SK-N-SH (cell line): ENCODE measurements around the gene IL6R. TPM values are rescaled to one million over a fixed set of nuclear protein-coding genes. Genes with fewer than 3 reads are reported as not detected.

Source experiments
- CTCF ChIA-PET: fragments of 300-600, 350-600 bp; formaldehyde crosslinking; extraction: SDS; loops from one replicate; lab custom pipeline; 2021; lab: Yijun Ruan, JAX
- POLR2A ChIA-PET: fragments of 350-600 bp; sonication (Branson Sonifier 250); formaldehyde crosslinking; extraction: SDS; loops from one replicate; lab custom pipeline; 2020; ENCODE audit warnings: antibody characterized with exemption, inconsistent platforms; lab: Yijun Ruan, JAX
- DNase-seq: peaks from one replicate; pipeline ENCODE4 v3.0.0; 2012
- H2AFZ ChIP-seq: fragments of 200-600 bp; sonication (generic); 2 replicates; pipeline ENCODE4 v1.8.1; 2016; ENCODE audit warnings: antibody characterized with exemption, mild to moderate bottlenecking, low read depth
- H3F3A ChIP-seq: fragments of 200-600 bp; sonication (generic); replicated peaks from 2 replicates; pipeline ENCODE3; 2016; ENCODE audit warnings: antibody characterized with exemption, mild to moderate bottlenecking; ENCODE audit not compliant: insufficient read depth
- H3K27ac ChIP-seq, 2 experiments: fragments of 200-500 bp in 1 of 2; fragments of 200-600 bp in 1 of 2; sonication (Bioruptor generic) in 1 of 2; sonication (generic), shearing (Covaris generic) in 1 of 2; 2 replicates each; pipeline versions ENCODE4 v1.5.1 to v1.6.1; 2014 to 2016; ENCODE audit warnings: low read depth in 2 of 2, inconsistent platforms in 1 of 2, low read length in 1 of 2, mild to moderate bottlenecking in 1 of 2, mixed read lengths in 1 of 2
- H3K27me3 ChIP-seq: fragments of 200-600 bp; sonication (generic), shearing (Covaris generic); 2 replicates; pipeline ENCODE4 v1.6.1; 2016; ENCODE audit warnings: mixed run types; ENCODE audit not compliant: insufficient read depth
- H3K36me3 ChIP-seq, 2 experiments: fragments of 200-500 bp in 1 of 2; fragments of 200-600 bp in 1 of 2; sonication (Bioruptor generic) in 1 of 2; sonication (generic) in 1 of 2; replicated peaks in 1 of 2; 2 replicates each; pipeline versions ENCODE3 to v1.5.1; 2014 to 2016; ENCODE audit warnings: low read length in 1 of 2, mild to moderate bottlenecking in 1 of 2; ENCODE audit not compliant: insufficient read depth in 2 of 2, control insufficient read depth in 1 of 2
- H3K4me1 ChIP-seq, 2 experiments: fragments of 200-500 bp in 1 of 2; fragments of 200-600 bp in 1 of 2; sonication (Bioruptor generic) in 1 of 2; sonication (generic), shearing (Covaris generic) in 1 of 2; 2 replicates each; pipeline versions ENCODE4 v1.5.1 to v1.6.1; 2014 to 2016; ENCODE audit warnings: low read depth in 1 of 2, low read length in 1 of 2, mixed run types in 1 of 2; ENCODE audit not compliant: insufficient read depth in 2 of 2, control insufficient read depth in 1 of 2
- H3K4me2 ChIP-seq: fragments of 200-600 bp; sonication (generic), shearing (Covaris generic); 2 replicates; pipeline ENCODE4 v1.6.1; 2017; ENCODE audit warnings: mixed run types
- H3K4me3 ChIP-seq, 2 experiments: fragments of 200-500 bp in 1 of 2; fragments of 200-600 bp in 1 of 2; sonication (Bioruptor generic) in 1 of 2; sonication (generic), shearing (Covaris generic) in 1 of 2; 2 replicates each; pipeline versions ENCODE4 v1.5.1 to v1.8.1; 2014 to 2016; ENCODE audit warnings: low read depth in 2 of 2, inconsistent platforms in 1 of 2, low read length in 1 of 2, mild to moderate bottlenecking in 1 of 2, mixed read lengths in 1 of 2, moderate library complexity in 1 of 2
- H3K79me2 ChIP-seq: fragments of 200-600 bp; sonication (generic); 2 replicates; pipeline ENCODE4 v1.8.1; 2017; ENCODE audit warnings: mild to moderate bottlenecking; ENCODE audit not compliant: insufficient read depth
- H3K9ac ChIP-seq: fragments of 200-600 bp; sonication (generic); 2 replicates; pipeline ENCODE4 v1.6.1; 2017; ENCODE audit warnings: mixed run types
- H3K9me2 ChIP-seq: fragments of 200-600 bp; sonication (generic); 2 replicates; pipeline ENCODE4 v1.6.1; 2017; ENCODE audit warnings: mixed run types
- H3K9me3 ChIP-seq: fragments of 200-600 bp; sonication (generic); 2 replicates; pipeline ENCODE4 v1.6.1; 2017; ENCODE audit warnings: mixed run types, mild to moderate bottlenecking, moderate library complexity
- H4K20me1 ChIP-seq: fragments of 200-600 bp; sonication (generic); 2 replicates; pipeline ENCODE4 v1.6.1; 2017; ENCODE audit warnings: mild to moderate bottlenecking, mixed run types; ENCODE audit not compliant: insufficient read depth
- ELF1 ChIP-seq: IDR thresholded peaks from 2 replicates; pipeline ENCODE4 v1.4.0; 2012
- EZH2phosphoT487 ChIP-seq: fragments of 200-600 bp; sonication (generic); IDR thresholded peaks from 2 replicates; pipeline ENCODE4 v1.6.1; 2017; ENCODE audit warnings: low read depth, mixed run types, mild to moderate bottlenecking, antibody characterized with exemption, moderate library complexity, borderline replicate concordance
- FOXJ3 ChIP-seq: sonication (generic); formaldehyde crosslinking; IDR thresholded peaks from 2 replicates; pipeline ENCODE4 v1.5.1; 2020; ENCODE audit warnings: mild to moderate bottlenecking, missing genetic modification reagents
- GABPA ChIP-seq: IDR thresholded peaks from 2 replicates; pipeline ENCODE4 v1.4.0; 2012; ENCODE audit warnings: low read depth, mild to moderate bottlenecking
- GATA2 ChIP-seq: sonication (generic); formaldehyde crosslinking; IDR thresholded peaks from 2 replicates; pipeline ENCODE4 v1.5.0; 2020; ENCODE audit warnings: mild to moderate bottlenecking, missing genetic modification reagents
- IRF3 ChIP-seq: fragments of 150-350 bp; IDR thresholded peaks from 2 replicates; pipeline ENCODE4 v1.6.1; 2016; ENCODE audit warnings: mild to moderate bottlenecking, low read depth, low read length
- MEF2A ChIP-seq: IDR thresholded peaks from 2 replicates; pipeline ENCODE4 v1.4.0; 2012; ENCODE audit warnings: low read depth, borderline replicate concordance
- NFIC ChIP-seq: IDR thresholded peaks from 2 replicates; pipeline ENCODE4 v1.4.0; 2012; ENCODE audit warnings: borderline replicate concordance
- POLR2AphosphoS5 ChIP-seq: IDR thresholded peaks from 2 replicates; pipeline ENCODE4 v1.6.1; 2012; ENCODE audit warnings: low read depth, low read length
- RAD21 ChIP-seq: IDR thresholded peaks from 2 replicates; pipeline ENCODE4 v1.6.1; 2012; ENCODE audit warnings: mild to moderate bottlenecking, low read length
- RCOR1 ChIP-seq: fragments of 150-350 bp; IDR thresholded peaks from 2 replicates; pipeline ENCODE4 v1.6.1; 2017; ENCODE audit warnings: antibody characterized with exemption, low read length
- SMC3 ChIP-seq: IDR thresholded peaks from 2 replicates; pipeline ENCODE4 v1.6.1; 2012; ENCODE audit warnings: low read depth, low read length, improper control_type of control experiment
- USF1 ChIP-seq: IDR thresholded peaks from 2 replicates; pipeline ENCODE4 v1.4.0; 2012; ENCODE audit warnings: low read depth, borderline replicate concordance
- ZBTB33 ChIP-seq: IDR thresholded peaks from 2 replicates; pipeline ENCODE4 v1.4.0; 2012; ENCODE audit warnings: low read depth, borderline replicate concordance
- WGBS: methylation state at CpG from one replicate; pipeline ENCODE4 v1.1.6; 2017; ENCODE audit warnings: low lambda C conversion rate; 5-methylcytosine and 5-hydroxymethylcytosine counted together
- polyA plus RNA-seq, 3 experiments: library from polyadenylated mRNA; depleted of rRNA; stranded (reverse); fragments of >200 nt; gene quantifications; 2 replicates each; pipeline ENCODE4 v1.2.3, GENCODE V29; 2012

The IL6R gene
- polyA plus RNA-seq, 1 of the 3 experiments (the other 2 are of a cell fraction): 2.8 TPM

- TF ChIP-seq USF1 (no peak), POLR2AphosphoS5 (no peak), RAD21 (no peak)
- TF ChIP-seq, all 33 proteins: peak for 0
Measured at GRCh38 chr1:154400381-154400801, 4.8 kb upstream of the IL6R start (continued).

- Histone ChIP-seq H2AFZ (no peak overlapping the region), H3K27ac (no peak overlapping the region), H3K4me2 (no peak overlapping the region), H3K9me3 (no peaks in the 10 kb centered on the region), H3K36me3 (no peaks in the 10 kb centered on the region), H3F3A (peaks cover 4% of the 10 kb centered on the region), H3K4me3 (no peak overlapping the region), H3K9ac (no peak overlapping the region), H3K79me2 (no peaks in the 10 kb centered on the region; the same call in 1 of the 2 replicates), H3K27me3 (no peaks in the 10 kb centered on the region), H3K9me2 (no peaks in the 10 kb centered on the region), H3K4me1 (peaks cover 3 to 12% of the 10 kb centered on the region in 2 experiments; a peak in 2 of 4 replicates), H4K20me1 (no peaks in the 10 kb centered on the region)
- 83% methylated on average over 3 of the region's 4 CpGs for WGBS
- TF ChIP-seq GABPA (no peak), RAD21 (no peak), USF1 (no peak), EZH2phosphoT487 (no peak), FOXJ3 (CRISPR knock-in tag) (no peak), SMC3 (no peak), ZBTB33 (no peak), GATA2 (CRISPR knock-in tag) (no peak), NFIC (no peak), ELF1 (no peak), IRF3 (no peak), MEF2A (no peak), RCOR1 (no peak)
- DNase-seq: no peak
- ChIA-PET CTCF (interaction anchor here (1.8 kb wide), 1 partner anchor 8 kb away, joined by 4 read pairs; no protein-coding TSS in a partner anchor), POLR2A (no interaction called here)
Measured at GRCh38 chr1:154402409-154402921, 2.7 kb upstream of the IL6R start.
